ENCODE data around the gene NLRP13.

The NLRP13 gene

GRCh38 chr19:55902080-55902751 is 29.9 kb downstream of the NLRP13 start:
- H3K4me1 ChIP-seq (ENCODE audit: control insufficient read depth, insufficient read depth, low read length, poor library complexity, severe bottlenecking): no peaks in the 10 kb centered on the region
- H3K27ac ChIP-seq (ENCODE audit: low read depth, low read length, severe bottlenecking): no peak overlapping the region
- no peaks in the 10 kb centered on the region for H3K36me3 ChIP-seq (ENCODE audit: control insufficient read depth, insufficient read depth, low read length)
- H3K4me3 ChIP-seq (ENCODE audit: extremely low read depth, insufficient read depth, low read length, poor library complexity, severe bottlenecking): no peak overlapping the region
- H3K9me3 ChIP-seq (ENCODE audit: control insufficient read depth, low read length): peaks cover 33% of the 10 kb centered on the region
- WGBS, 2 experiments (ENCODE audit: insufficient coverage in 2 of 2): 55 to 71% methylated on average over 5 to 6 of the region's 9 CpGs

GRCh38 chr19:55901369-55902079 is 30.6 kb downstream of the NLRP13 start:
- Histone ChIP-seq H3K9me3 (ENCODE audit: control insufficient read depth, low read length) (peaks cover 33% of the 10 kb centered on the region), H3K4me1 (ENCODE audit: control insufficient read depth, insufficient read depth, low read length, poor library complexity, severe bottlenecking) (no peaks in the 10 kb centered on the region), H3K27ac (ENCODE audit: low read depth, low read length, severe bottlenecking) (no peak overlapping the region), H3K4me3 (ENCODE audit: extremely low read depth, insufficient read depth, low read length, poor library complexity, severe bottlenecking) (no peak overlapping the region), H3K36me3 (ENCODE audit: control insufficient read depth, insufficient read depth, low read length) (no peaks in the 10 kb centered on the region)
- WGBS, 2 experiments (ENCODE audit: insufficient coverage in 2 of 2): 32 to 69% methylated on average over 9 to 11 of the region's 13 CpGs

GRCh38 chr19:55898911-55899310 is 33.2 kb downstream of the NLRP13 start:
- Histone ChIP-seq H3K4me3 (ENCODE audit: extremely low read depth, insufficient read depth, low read length, poor library complexity, severe bottlenecking) (no peak overlapping the region), H3K9me3 (ENCODE audit: control insufficient read depth, low read length) (peaks cover 44% of the 10 kb centered on the region), H3K4me1 (ENCODE audit: control insufficient read depth, insufficient read depth, low read length, poor library complexity, severe bottlenecking) (no peaks in the 10 kb centered on the region), H3K36me3 (ENCODE audit: control insufficient read depth, insufficient read depth, low read length) (no peaks in the 10 kb centered on the region), H3K27ac (ENCODE audit: low read depth, low read length, severe bottlenecking) (no peak overlapping the region)
- WGBS, 2 experiments (ENCODE audit: insufficient coverage in 2 of 2): 75 to 76% methylated on average over 5 to 12 of the region's 12 CpGs

GRCh38 chr19:55882626-55883025 is 49.5 kb downstream of the NLRP13 start:
- Histone ChIP-seq H3K4me3 (ENCODE audit: extremely low read depth, insufficient read depth, low read length, poor library complexity, severe bottlenecking) (no peak overlapping the region), H3K9me3 (ENCODE audit: control insufficient read depth, low read length) (peaks cover 75% of the 10 kb centered on the region), H3K4me1 (ENCODE audit: control insufficient read depth, insufficient read depth, low read length, poor library complexity, severe bottlenecking) (no peaks in the 10 kb centered on the region), H3K27ac (ENCODE audit: low read depth, low read length, severe bottlenecking) (no peak overlapping the region), H3K36me3 (ENCODE audit: control insufficient read depth, insufficient read depth, low read length) (no peaks in the 10 kb centered on the region)
- 67 to 68% methylated on average over 4 of the region's 4 CpGs for WGBS, 2 experiments (ENCODE audit: insufficient coverage in 2 of 2)

- Histone ChIP-seq H3K4me1 (ENCODE audit: control insufficient read depth, insufficient read depth, low read length, poor library complexity, severe bottlenecking) (no peaks in the 10 kb centered on the region), H3K9me3 (ENCODE audit: control insufficient read depth, low read length) (peaks cover 56% of the 10 kb centered on the region), H3K36me3 (ENCODE audit: control insufficient read depth, insufficient read depth, low read length) (no peaks in the 10 kb centered on the region), H3K4me3 (ENCODE audit: extremely low read depth, insufficient read depth, low read length, poor library complexity, severe bottlenecking) (no peak overlapping the region), H3K27ac (ENCODE audit: low read depth, low read length, severe bottlenecking) (no peak overlapping the region)
- WGBS, 2 experiments (ENCODE audit: insufficient coverage in 2 of 2): 17 to 42% methylated on average over 1 to 3 of the region's 3 CpGs
Observed at GRCh38 chr19:55877211-55877610, 54.9 kb downstream of the NLRP13 start.

GRCh38 chr19:55870736-55871135 is 61.4 kb downstream of the NLRP13 start:
- H3K27ac ChIP-seq (ENCODE audit: low read depth, low read length, severe bottlenecking): no peak overlapping the region

GRCh38 chr19:55867101-55867500 is 65.0 kb downstream of the NLRP13 start:
- no peak overlapping the region for H3K4me3 ChIP-seq (ENCODE audit: extremely low read depth, insufficient read depth, low read length, poor library complexity, severe bottlenecking)
- H3K9me3 ChIP-seq (ENCODE audit: control insufficient read depth, low read length): peaks cover 84% of the 10 kb centered on the region
- H3K4me1 ChIP-seq (ENCODE audit: control insufficient read depth, insufficient read depth, low read length, poor library complexity, severe bottlenecking): no peaks in the 10 kb centered on the region
- H3K36me3 ChIP-seq (ENCODE audit: control insufficient read depth, insufficient read depth, low read length): no peaks in the 10 kb centered on the region
- WGBS, 2 experiments (ENCODE audit: insufficient coverage in 2 of 2): 85 to 86% methylated on average over 6 to 7 of the region's 7 CpGs
- H3K27ac ChIP-seq (ENCODE audit: low read depth, low read length, severe bottlenecking): no peak overlapping the region

More at GRCh38 chr19:55870736-55871135, 61.4 kb downstream of the NLRP13 start:
- no peaks in the 10 kb centered on the region for H3K4me1 ChIP-seq (ENCODE audit: control insufficient read depth, insufficient read depth, low read length, poor library complexity, severe bottlenecking)
- H3K9me3 ChIP-seq (ENCODE audit: control insufficient read depth, low read length): peaks cover 68% of the 10 kb centered on the region
- no peaks in the 10 kb centered on the region for H3K36me3 ChIP-seq (ENCODE audit: control insufficient read depth, insufficient read depth, low read length)
- 62 to 72% methylated on average over 11 of the region's 11 CpGs for WGBS, 2 experiments (ENCODE audit: insufficient coverage in 2 of 2)
- H3K4me3 ChIP-seq (ENCODE audit: extremely low read depth, insufficient read depth, low read length, poor library complexity, severe bottlenecking): no peak overlapping the region

GRCh38 chr19:55866521-55866920 is 65.6 kb downstream of the NLRP13 start:
- Histone ChIP-seq H3K36me3 (ENCODE audit: control insufficient read depth, insufficient read depth, low read length) (no peaks in the 10 kb centered on the region), H3K27ac (ENCODE audit: low read depth, low read length, severe bottlenecking) (no peak overlapping the region), H3K4me1 (ENCODE audit: control insufficient read depth, insufficient read depth, low read length, poor library complexity, severe bottlenecking) (no peaks in the 10 kb centered on the region), H3K9me3 (ENCODE audit: control insufficient read depth, low read length) (peaks cover 83% of the 10 kb centered on the region), H3K4me3 (ENCODE audit: extremely low read depth, insufficient read depth, low read length, poor library complexity, severe bottlenecking) (no peak overlapping the region)
- WGBS, 2 experiments (ENCODE audit: insufficient coverage in 2 of 2): 34 to 51% methylated on average over 2 to 3 of the region's 3 CpGs

- Histone ChIP-seq H3K4me1 (ENCODE audit: control insufficient read depth, insufficient read depth, low read length, poor library complexity, severe bottlenecking) (no peaks in the 10 kb centered on the region), H3K4me3 (ENCODE audit: extremely low read depth, insufficient read depth, low read length, poor library complexity, severe bottlenecking) (no peak overlapping the region), H3K27ac (ENCODE audit: low read depth, low read length, severe bottlenecking) (no peak overlapping the region), H3K36me3 (ENCODE audit: control insufficient read depth, insufficient read depth, low read length) (no peaks in the 10 kb centered on the region), H3K9me3 (ENCODE audit: control insufficient read depth, low read length) (peaks cover 74% of the 10 kb centered on the region)
- 21 to 26% methylated on average over 3 to 5 of the region's 5 CpGs for WGBS, 2 experiments (ENCODE audit: insufficient coverage in 2 of 2)
Observed at GRCh38 chr19:55858969-55859368, 73.2 kb downstream of the NLRP13 start.

- Histone ChIP-seq H3K4me3 (ENCODE audit: extremely low read depth, insufficient read depth, low read length, poor library complexity, severe bottlenecking) (no peak overlapping the region), H3K9me3 (ENCODE audit: control insufficient read depth, low read length) (peaks cover 77% of the 10 kb centered on the region), H3K4me1 (ENCODE audit: control insufficient read depth, insufficient read depth, low read length, poor library complexity, severe bottlenecking) (no peaks in the 10 kb centered on the region), H3K27ac (ENCODE audit: low read depth, low read length, severe bottlenecking) (no peak overlapping the region), H3K36me3 (ENCODE audit: control insufficient read depth, insufficient read depth, low read length) (no peaks in the 10 kb centered on the region)
- 74 to 80% methylated on average over 10 to 13 of the region's 14 CpGs for WGBS, 2 experiments (ENCODE audit: insufficient coverage in 2 of 2)
Observed at GRCh38 chr19:55858401-55858800, 73.7 kb downstream of the NLRP13 start.

GRCh38 chr19:55857974-55858373 is 74.2 kb downstream of the NLRP13 start:
- no peak overlapping the region for H3K27ac ChIP-seq (ENCODE audit: low read depth, low read length, severe bottlenecking)
- H3K4me3 ChIP-seq (ENCODE audit: extremely low read depth, insufficient read depth, low read length, poor library complexity, severe bottlenecking): no peak overlapping the region
- H3K36me3 ChIP-seq (ENCODE audit: control insufficient read depth, insufficient read depth, low read length): no peaks in the 10 kb centered on the region
- H3K4me1 ChIP-seq (ENCODE audit: control insufficient read depth, insufficient read depth, low read length, poor library complexity, severe bottlenecking): no peaks in the 10 kb centered on the region
- peaks cover 77% of the 10 kb centered on the region for H3K9me3 ChIP-seq (ENCODE audit: control insufficient read depth, low read length)
- 79 to 80% methylated on average over 23 of the region's 23 CpGs for WGBS, 2 experiments (ENCODE audit: insufficient coverage in 2 of 2)

All from mesodermal cell (in vitro differentiated cells).